DOHH2 (cell line): ENCODE data around the gene SYNGR1.

Experiments
- H3F3A ChIP-seq: fragments of 200-600 bp; sonication (generic), shearing (Covaris generic); 2 replicates; pipeline ENCODE4 v1.6.0; 2016; ENCODE audit warnings: antibody characterized with exemption, mild to moderate bottlenecking; ENCODE audit not compliant: control insufficient read depth, insufficient read depth
- H3K27ac ChIP-seq: fragments of 200-600 bp; sonication (generic); 2 replicates; pipeline ENCODE4 v1.5.1; 2014; ENCODE audit warnings: low read depth, mild to moderate bottlenecking, low read length, moderate library complexity
- H3K27me3 ChIP-seq: fragments of 200-600 bp; sonication (generic); 2 replicates; pipeline ENCODE4 v1.6.1; 2014; ENCODE audit warnings: mild to moderate bottlenecking, low read length, mixed read lengths; ENCODE audit not compliant: control insufficient read depth
- H3K36me3 ChIP-seq: fragments of 200-600 bp; sonication (generic); 2 replicates; pipeline ENCODE4 v1.6.1; 2014; ENCODE audit warnings: mild to moderate bottlenecking, low read length, moderate library complexity, mixed read lengths; ENCODE audit not compliant: control insufficient read depth
- H3K4me1 ChIP-seq: fragments of 200-600 bp; sonication (generic); 2 replicates; pipeline ENCODE4 v1.6.1; 2014; ENCODE audit warnings: mild to moderate bottlenecking, low read length, mixed read lengths; ENCODE audit not compliant: control insufficient read depth
- H3K4me2 ChIP-seq: fragments of 200-600 bp; sonication (generic); 2 replicates; pipeline ENCODE4 v1.6.0; 2014; ENCODE audit warnings: mild to moderate bottlenecking, low read length, moderate library complexity
- H3K4me3 ChIP-seq: fragments of 200-600 bp; sonication (generic); 2 replicates; pipeline ENCODE4 v1.5.1; 2014; ENCODE audit warnings: mild to moderate bottlenecking, low read length, mixed read lengths
- H3K79me2 ChIP-seq: fragments of 200-600 bp; sonication (generic); 2 replicates; pipeline ENCODE4 v1.6.1; 2014; ENCODE audit warnings: mild to moderate bottlenecking, low read length, mixed read lengths; ENCODE audit not compliant: control insufficient read depth
- H3K9me2 ChIP-seq: fragments of 200-600 bp; sonication (generic); replicated peaks from 2 replicates; pipeline ENCODE4 v1.6.1; 2014; ENCODE audit warnings: mild to moderate bottlenecking, low read length, mixed read lengths; ENCODE audit not compliant: control insufficient read depth
- H3K9me3 ChIP-seq: fragments of 200-600 bp; sonication (generic); 2 replicates; pipeline ENCODE4 v1.6.1; 2014; ENCODE audit warnings: antibody characterized with exemption, low read length, mixed read lengths; ENCODE audit not compliant: control insufficient read depth, insufficient read depth
- H4K20me1 ChIP-seq: fragments of 200-600 bp; sonication (generic); 2 replicates; pipeline ENCODE4 v1.6.0; 2014; ENCODE audit warnings: low read depth, mild to moderate bottlenecking, antibody characterized with exemption, low read length, moderate library complexity; ENCODE audit not compliant: control insufficient read depth, insufficient read depth
- CTCF ChIP-seq: fragments of 200-600 bp; sonication (generic); IDR thresholded peaks from one replicate; pipeline ENCODE4 v1.5.1; 2014; ENCODE audit warnings: antibody characterized with exemption, mild to moderate bottlenecking, low read depth, low read length; ENCODE audit not compliant: poor library complexity, severe bottlenecking
- EZH2phosphoT487 ChIP-seq: fragments of 200-600 bp; sonication (generic); IDR thresholded peaks from 2 replicates; pipeline ENCODE4 v1.6.1; 2017; ENCODE audit warnings: borderline replicate concordance, mild to moderate bottlenecking, antibody characterized with exemption, low read length, moderate library complexity, mixed read lengths

The SYNGR1 gene

GRCh38 chr22:39350757-39351688, 1.2 kb downstream of the SYNGR1 start:
- H3K4me2 ChIP-seq, result peak overlapping the region; percentile 57
- no peaks in the 10 kb centered on the region for H4K20me1 ChIP-seq
- H3K27me3 ChIP-seq, result peaks cover 27% of the 10 kb centered on the region
- peak overlapping the region; percentile 60 for H3K4me3 ChIP-seq
- H3K79me2 ChIP-seq, result no peaks in the 10 kb centered on the region
- TF ChIP-seq CTCF (no peak), EZH2phosphoT487 (no peak; the same call in 1 of the 2 replicates)
- peaks cover 4% of the 10 kb centered on the region; the same call in 1 of the 2 replicates for H3F3A ChIP-seq
- no peaks in the 10 kb centered on the region for H3K9me2 ChIP-seq
- H3K4me1 ChIP-seq, result peaks cover 27% of the 10 kb centered on the region
- no peak overlapping the region for H3K27ac ChIP-seq
- no peaks in the 10 kb centered on the region for H3K36me3 ChIP-seq
- no peaks in the 10 kb centered on the region for H3K9me3 ChIP-seq

GRCh38 chr22:39351689-39352214, 2.0 kb downstream of the SYNGR1 start:
- Histone ChIP-seq H3K36me3 (no peaks in the 10 kb centered on the region), H3K4me3 (no peak overlapping the region), H3K79me2 (no peaks in the 10 kb centered on the region), H3K27ac (no peak overlapping the region), H3K4me2 (no peak overlapping the region), H3K27me3 (peaks cover 27% of the 10 kb centered on the region), H4K20me1 (no peaks in the 10 kb centered on the region), H3K9me3 (no peaks in the 10 kb centered on the region), H3F3A (peaks cover 4% of the 10 kb centered on the region; the same call in 1 of the 2 replicates), H3K9me2 (no peaks in the 10 kb centered on the region), H3K4me1 (peaks cover 27% of the 10 kb centered on the region)
- no peak for TF ChIP-seq CTCF
- no peak for TF ChIP-seq EZH2phosphoT487

- Histone ChIP-seq H3K4me1 (peaks cover 27% of the 10 kb centered on the region), H3K36me3 (no peaks in the 10 kb centered on the region), H3K4me3 (no peak overlapping the region), H3K9me2 (no peaks in the 10 kb centered on the region), H3K27ac (no peak overlapping the region), H4K20me1 (no peaks in the 10 kb centered on the region), H3K27me3 (peaks cover 27% of the 10 kb centered on the region), H3K9me3 (no peaks in the 10 kb centered on the region), H3K4me2 (no peak overlapping the region), H3K79me2 (no peaks in the 10 kb centered on the region), H3F3A (peaks cover 4% of the 10 kb centered on the region; the same call in 1 of the 2 replicates)
- TF ChIP-seq CTCF, result no peak
- no peak for TF ChIP-seq EZH2phosphoT487
These were observed 2.6 kb downstream of the SYNGR1 start for GRCh38 chr22:39352306-39352891.
